ENCODE measurements around the gene HHATL.

DNA sequence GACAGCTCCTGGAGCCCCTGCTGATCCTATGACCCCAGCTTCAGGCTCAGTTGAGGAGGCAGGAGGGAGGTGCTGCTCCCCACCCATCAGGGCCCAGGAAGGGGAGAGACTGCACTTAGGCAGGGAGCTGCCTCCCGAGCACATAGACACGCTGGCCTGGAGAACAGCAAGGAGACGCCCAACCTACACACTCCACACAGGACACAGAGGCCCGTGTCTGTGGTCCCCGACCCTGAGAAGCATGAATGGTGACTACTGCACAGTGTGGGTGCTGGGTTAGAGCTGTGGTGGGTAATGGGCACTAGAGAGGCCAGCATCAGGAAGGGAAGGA is 1.1 kb upstream of the HHATL start:
- TF ChIP-seq, protein P1, sequence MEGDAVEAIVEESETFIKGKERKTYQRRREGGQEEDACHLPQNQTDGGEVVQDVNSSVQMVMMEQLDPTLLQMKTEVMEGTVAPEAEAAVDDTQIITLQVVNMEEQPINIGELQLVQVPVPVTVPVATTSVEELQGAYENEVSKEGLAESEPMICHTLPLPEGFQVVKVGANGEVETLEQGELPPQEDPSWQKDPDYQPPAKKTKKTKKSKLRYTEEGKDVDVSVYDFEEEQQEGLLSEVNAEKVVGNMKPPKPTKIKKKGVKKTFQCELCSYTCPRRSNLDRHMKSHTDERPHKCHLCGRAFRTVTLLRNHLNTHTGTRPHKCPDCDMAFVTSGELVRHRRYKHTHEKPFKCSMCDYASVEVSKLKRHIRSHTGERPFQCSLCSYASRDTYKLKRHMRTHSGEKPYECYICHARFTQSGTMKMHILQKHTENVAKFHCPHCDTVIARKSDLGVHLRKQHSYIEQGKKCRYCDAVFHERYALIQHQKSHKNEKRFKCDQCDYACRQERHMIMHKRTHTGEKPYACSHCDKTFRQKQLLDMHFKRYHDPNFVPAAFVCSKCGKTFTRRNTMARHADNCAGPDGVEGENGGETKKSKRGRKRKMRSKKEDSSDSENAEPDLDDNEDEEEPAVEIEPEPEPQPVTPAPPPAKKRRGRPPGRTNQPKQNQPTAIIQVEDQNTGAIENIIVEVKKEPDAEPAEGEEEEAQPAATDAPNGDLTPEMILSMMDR (IDR thresholded peaks at IDR 0.05 in 2 of 3, conservative IDR thresholded peaks at IDR 0.05 in 1 of 3; ENCODE audit: control insufficient read depth in 2 of 3, extremely low read depth in 1 of 3, insufficient read depth in 1 of 3, low read depth in 3 of 3, low read length in 3 of 3), result no peak
- no peak for TF ChIP-seq RB1 (IDR thresholded peaks at IDR 0.05; ENCODE audit: borderline replicate concordance)
- TF ChIP-seq MXI1 (IDR thresholded peaks at IDR 0.05; ENCODE audit: low read depth, low read length), result no peak
- TF ChIP-seq EP300 (IDR thresholded peaks at IDR 0.05; ENCODE audit: borderline replicate concordance in 1 of 2, control insufficient read depth in 1 of 2, low read depth in 2 of 2, low read length in 2 of 2), result no peak
- TF ChIP-seq CEBPB (IDR thresholded peaks at IDR 0.05; ENCODE audit: borderline replicate concordance in 1 of 2, low read depth in 2 of 2, low read length in 2 of 2), result no peak
- TF ChIP-seq BACH1 (IDR thresholded peaks at IDR 0.05; ENCODE audit: borderline replicate concordance), result no peak
- TF ChIP-seq RFX5 (IDR thresholded peaks at IDR 0.05; ENCODE audit: low read depth, low read length), result no peak
